ENCODE measurements around the gene CFAP221. TPM values are rescaled to one million over a fixed set of nuclear protein-coding genes. Genes with fewer than 3 reads are reported as not detected.

CFAP221 gene
- total RNA-seq, 1 experiment from 2014 or later, result 0.20 TPM

DNA sequence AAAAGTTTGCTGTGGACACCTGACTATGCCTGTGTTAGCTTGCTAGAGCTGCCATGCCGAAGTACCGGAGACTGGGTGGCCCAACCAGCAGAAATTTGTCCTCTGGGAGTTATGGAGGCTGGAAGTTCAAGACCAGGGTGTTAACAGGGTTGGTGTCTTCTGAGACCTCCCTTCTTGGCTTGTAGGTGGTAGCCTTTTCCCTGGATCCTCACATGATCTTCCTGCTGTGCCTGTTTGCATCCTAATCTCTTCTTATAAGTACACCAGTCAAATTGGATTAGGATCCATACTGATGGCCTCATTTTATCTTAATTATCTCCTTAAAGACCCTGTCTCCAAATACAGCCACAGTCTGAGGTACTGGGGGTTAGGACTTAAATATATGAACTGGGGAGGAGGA, 135.6 kb downstream of the CFAP221 start:
- Mint-ChIP-seq H3K27me3 (ENCODE audit: low read depth) (no peaks in the 10 kb centered on the region), H3K9me3 (peaks cover 0 to 3% of the 10 kb centered on the region in 2 experiments; a peak in 1 of 5 replicates), H3K4me3 (peak overlapping the region; percentile 73 to 90), H3K27ac (peak overlapping the region in 2 of 3 experiments; percentile 42 to 45; a peak in 3 of 7 replicates), H3K36me3 (ENCODE audit: insufficient read depth in 1 of 3, low read depth in 3 of 3) (peaks cover 22 to 28% (median 27%) of the 10 kb centered on the region in 3 experiments), H3K4me1 (peaks cover 46 to 50% of the 10 kb centered on the region in 2 experiments)
- Histone ChIP-seq H3K27ac (ENCODE audit: insufficient read length, low read depth, low read length) (no peak overlapping the region), H3T11ph (ENCODE audit: low read length) (no peak overlapping the region), H2AFZ (ENCODE audit: low read length) (no peak overlapping the region), H2BK5ac (ENCODE audit: insufficient read length, low read length) (no peak overlapping the region), H3K79me2 (ENCODE audit: insufficient read depth, low read length) (peaks cover 8% of the 10 kb centered on the region; the same call in 1 of the 2 replicates), H2BK120ac (ENCODE audit: low read depth, low read length, poor library complexity, severe bottlenecking) (no peak overlapping the region), H2BK20ac (ENCODE audit: low read depth, low read length, poor library complexity, severe bottlenecking) (no peak overlapping the region), H2BK12ac (ENCODE audit: insufficient read length, low read depth, low read length) (no peak overlapping the region), H3K79me1 (ENCODE audit: insufficient read depth, low read depth, low read length, poor library complexity, severe bottlenecking) (peaks cover 3% of the 10 kb centered on the region), H3K27me3 (ENCODE audit: insufficient read depth, low read length) (no peaks in the 10 kb centered on the region), H3K9ac (ENCODE audit: extremely low read depth, insufficient read length, low read length) (peak overlapping the region; percentile 80), H4K91ac (ENCODE audit: insufficient read length, low read depth, low read length) (no peak overlapping the region), H3K56ac (ENCODE audit: insufficient read length, low read depth, low read length) (no peak overlapping the region), H3K4me2 (ENCODE audit: insufficient read depth, insufficient read length, low read length) (peak overlapping the region; percentile 95), H4K8ac (replicated peaks; ENCODE audit: insufficient read length, low read depth, low read length) (no peak overlapping the region), H3K14ac (ENCODE audit: insufficient read depth, low read length) (no peak overlapping the region), H3K23ac (ENCODE audit: insufficient read length, low read depth, low read length) (no peak overlapping the region), H4K20me1 (ENCODE audit: control insufficient read depth, insufficient read depth, insufficient read length) (no peaks in the 10 kb centered on the region), H2AK5ac (ENCODE audit: insufficient read length, low read length) (no peak overlapping the region), H2BK15ac (ENCODE audit: low read depth, low read length) (no peak overlapping the region), H3K4me1 (ENCODE audit: insufficient read depth, low read length) (peaks cover 4% of the 10 kb centered on the region), H3K18ac (ENCODE audit: insufficient read length, low read depth, low read length) (no peak overlapping the region), H3K23me2 (ENCODE audit: insufficient read length, low read depth, low read length, poor library complexity, severe bottlenecking) (peaks cover 7% of the 10 kb centered on the region), H3K4ac (ENCODE audit: low read depth, low read length) (no peak overlapping the region), H4K5ac (ENCODE audit: insufficient read length, low read depth, low read length) (no peak overlapping the region), H3K9me3 (ENCODE audit: control insufficient read depth, low read depth, low read length) (no peaks in the 10 kb centered on the region)
- no peak for DNase-seq
- WGBS (ENCODE audit: extremely low coverage, insufficient read length, low lambda C conversion rate), result no CpG with 5 or more reads among the region's 2 CpGs
- TF ChIP-seq, protein P1, sequence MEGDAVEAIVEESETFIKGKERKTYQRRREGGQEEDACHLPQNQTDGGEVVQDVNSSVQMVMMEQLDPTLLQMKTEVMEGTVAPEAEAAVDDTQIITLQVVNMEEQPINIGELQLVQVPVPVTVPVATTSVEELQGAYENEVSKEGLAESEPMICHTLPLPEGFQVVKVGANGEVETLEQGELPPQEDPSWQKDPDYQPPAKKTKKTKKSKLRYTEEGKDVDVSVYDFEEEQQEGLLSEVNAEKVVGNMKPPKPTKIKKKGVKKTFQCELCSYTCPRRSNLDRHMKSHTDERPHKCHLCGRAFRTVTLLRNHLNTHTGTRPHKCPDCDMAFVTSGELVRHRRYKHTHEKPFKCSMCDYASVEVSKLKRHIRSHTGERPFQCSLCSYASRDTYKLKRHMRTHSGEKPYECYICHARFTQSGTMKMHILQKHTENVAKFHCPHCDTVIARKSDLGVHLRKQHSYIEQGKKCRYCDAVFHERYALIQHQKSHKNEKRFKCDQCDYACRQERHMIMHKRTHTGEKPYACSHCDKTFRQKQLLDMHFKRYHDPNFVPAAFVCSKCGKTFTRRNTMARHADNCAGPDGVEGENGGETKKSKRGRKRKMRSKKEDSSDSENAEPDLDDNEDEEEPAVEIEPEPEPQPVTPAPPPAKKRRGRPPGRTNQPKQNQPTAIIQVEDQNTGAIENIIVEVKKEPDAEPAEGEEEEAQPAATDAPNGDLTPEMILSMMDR (conservative IDR thresholded peaks at IDR 0.05), result no peak

Measured in H9 (cell line).